SHP77 (cell line): ENCODE measurements around the gene SPO11.

ENCODE experiments used
- DNase-seq, 2 experiments: peaks; one replicate each; lab custom pipeline; 2025; lab: John Stamatoyannopoulos, UW

Gene SPO11

GRCh38 chr20:57310821-57311514 is 18.6 kb upstream of the SPO11 start:
- DNase-seq = no peak

DNA sequence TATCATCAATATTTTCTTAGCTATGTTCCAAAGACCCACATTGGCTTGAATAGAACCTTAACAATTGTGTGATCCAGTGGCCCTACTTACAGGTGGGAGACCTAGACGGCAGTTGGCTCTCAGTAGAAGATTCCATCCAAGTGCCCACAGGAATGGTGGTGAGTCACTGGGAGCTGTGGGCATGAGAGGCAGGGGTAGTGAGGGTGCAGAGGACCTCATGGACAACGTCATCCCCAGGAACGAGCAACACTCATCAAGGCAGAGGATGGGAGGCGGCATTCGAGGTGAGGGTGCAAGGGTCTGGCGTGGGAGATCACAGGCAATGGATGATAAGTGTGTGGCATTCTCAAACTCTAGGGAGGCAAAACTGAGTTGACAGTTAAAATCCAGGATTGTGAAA is 17.5 kb upstream of the SPO11 start:
- DNase-seq = no peak

GRCh38 chr20:57313230-57313629 is 16.4 kb upstream of the SPO11 start:
- DNase-seq = no peak

GRCh38 chr20:57313951-57314350 is 15.7 kb upstream of the SPO11 start:
- no peak for DNase-seq

GRCh38 chr20:57315083-57315975 is 14.3 kb upstream of the SPO11 start:
- no peak for DNase-seq

DNA sequence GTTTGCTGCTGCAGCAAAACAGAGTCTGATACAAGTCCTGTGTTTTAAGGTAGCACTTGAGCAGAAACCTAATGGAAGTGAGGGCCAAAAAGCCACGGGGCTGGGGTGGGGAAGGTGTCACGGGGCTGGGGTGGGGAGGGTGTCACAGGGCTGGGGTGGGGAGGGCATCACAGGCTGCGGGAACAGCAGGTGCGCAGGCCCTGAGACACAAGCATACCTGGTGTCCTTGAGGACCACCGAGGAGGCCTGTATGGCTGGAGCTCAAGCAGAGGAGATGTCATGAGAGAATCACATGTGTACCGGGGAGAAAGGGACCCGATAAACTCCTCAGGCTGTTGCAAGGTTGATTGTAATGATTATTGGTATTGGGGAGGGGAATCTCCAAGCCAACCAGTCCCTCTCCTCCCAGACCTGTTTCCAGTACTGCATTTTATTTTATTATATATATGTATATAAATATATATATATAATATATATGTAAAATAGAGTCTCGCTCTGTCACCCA is 13.6 kb upstream of the SPO11 start:
- DNase-seq = no peak

- no peak for DNase-seq
Measured at GRCh38 chr20:57316795-57317201, 12.8 kb upstream of the SPO11 start.

- no peak for DNase-seq
Measured at GRCh38 chr20:57317316-57317788, 12.3 kb upstream of the SPO11 start.

GRCh38 chr20:57317789-57318371 is 11.7 kb upstream of the SPO11 start:
- DNase-seq = no peak

DNA sequence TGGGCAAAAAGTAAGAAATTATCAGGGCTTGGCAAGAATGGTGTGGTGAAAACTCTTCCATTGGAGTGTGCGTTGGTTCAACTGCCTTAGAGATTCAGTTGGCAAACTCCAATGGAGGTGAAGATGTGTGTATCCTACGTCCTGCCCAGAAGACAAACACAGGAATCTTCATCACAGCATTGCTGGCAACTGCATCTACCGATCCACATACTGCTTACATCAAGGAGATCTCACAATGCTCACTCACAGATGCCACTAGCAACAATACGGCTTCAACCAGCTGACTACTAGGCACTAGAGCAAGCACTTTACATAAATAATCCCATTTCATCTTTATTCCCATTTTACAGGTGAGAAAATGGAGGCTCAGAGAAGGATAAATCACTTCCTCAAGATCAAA is 10.0 kb upstream of the SPO11 start:
- no peak for DNase-seq

- DNase-seq = no peak
Measured at GRCh38 chr20:57320358-57320757, 9.2 kb upstream of the SPO11 start.

DNA sequence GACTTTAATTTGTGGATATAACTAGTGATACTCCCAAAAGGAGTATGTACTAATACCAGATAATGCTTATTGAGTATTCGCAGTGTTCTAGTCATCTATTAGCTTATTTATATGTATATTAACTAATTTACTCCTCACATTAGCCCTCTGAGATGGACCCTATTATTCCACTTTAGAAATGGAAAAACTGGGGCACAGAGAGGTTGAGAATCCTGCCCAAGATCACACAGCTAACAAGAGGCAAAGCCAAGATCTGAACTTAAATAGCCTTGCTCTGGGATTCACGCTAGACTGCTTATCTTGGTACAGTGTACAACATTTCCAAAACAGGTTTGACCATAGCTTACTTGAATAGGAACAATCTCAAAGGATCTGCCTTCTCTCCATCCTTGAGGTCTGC is 8.5 kb upstream of the SPO11 start:
- DNase-seq = no peak

- DNase-seq = no peak
Measured at GRCh38 chr20:57322476-57322875, 7.1 kb upstream of the SPO11 start.

DNA sequence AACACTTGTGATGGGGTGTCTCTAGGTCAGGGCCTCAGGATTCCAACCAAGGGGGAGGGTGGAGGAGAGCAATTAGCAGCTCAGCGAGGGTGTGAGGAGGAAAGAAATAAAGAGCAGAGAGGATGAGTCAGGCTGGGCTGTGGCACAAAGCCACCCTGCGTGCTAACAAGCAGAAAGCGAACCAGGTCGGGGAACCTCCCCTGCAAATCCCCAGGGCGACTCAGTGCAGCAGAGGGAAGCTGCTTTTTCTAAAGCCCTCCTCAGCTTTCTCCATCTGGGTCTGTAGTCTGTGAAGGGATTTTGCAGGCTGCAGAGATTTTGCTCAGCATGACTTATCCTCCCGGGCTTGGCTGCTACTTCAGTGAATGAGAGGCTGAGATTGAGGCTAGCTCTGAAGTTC is 6.6 kb upstream of the SPO11 start:
- no peak for DNase-seq

DNA sequence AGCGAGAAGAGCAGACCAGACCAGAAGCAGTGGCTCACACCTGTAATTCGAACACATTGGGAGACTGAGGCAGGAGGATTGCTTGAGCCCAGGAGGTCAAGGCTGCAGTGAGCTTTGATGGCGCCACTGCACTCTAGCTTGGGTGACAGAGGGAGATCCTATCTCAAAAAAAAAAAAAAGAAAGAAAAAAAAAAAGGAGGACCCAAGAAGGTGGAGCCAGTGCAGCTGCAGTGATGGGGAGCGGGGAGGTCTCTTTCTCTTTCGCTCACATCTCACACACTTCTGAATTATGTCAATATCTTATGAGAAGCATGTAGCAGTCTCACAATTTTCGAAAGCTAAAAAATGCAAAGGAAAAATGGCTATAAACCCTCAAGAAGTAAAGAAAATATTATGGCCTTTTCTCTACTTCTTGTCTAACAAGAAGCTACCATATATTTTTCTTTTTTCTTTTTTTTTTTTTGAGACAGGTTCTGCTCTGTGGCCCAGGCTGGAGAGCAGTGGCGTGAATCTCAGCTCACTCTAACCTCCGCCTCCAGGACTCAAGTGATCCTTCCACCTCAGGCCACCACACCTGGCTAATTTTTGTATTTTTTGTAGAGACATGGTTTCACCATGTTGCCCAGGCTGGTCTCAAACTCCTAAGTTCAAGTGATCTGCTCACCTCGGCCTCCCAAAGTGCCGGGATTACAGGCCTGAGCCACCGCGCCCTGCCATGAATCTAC is 3.8 kb upstream of the SPO11 start:
- DNase-seq = no peak

DNA sequence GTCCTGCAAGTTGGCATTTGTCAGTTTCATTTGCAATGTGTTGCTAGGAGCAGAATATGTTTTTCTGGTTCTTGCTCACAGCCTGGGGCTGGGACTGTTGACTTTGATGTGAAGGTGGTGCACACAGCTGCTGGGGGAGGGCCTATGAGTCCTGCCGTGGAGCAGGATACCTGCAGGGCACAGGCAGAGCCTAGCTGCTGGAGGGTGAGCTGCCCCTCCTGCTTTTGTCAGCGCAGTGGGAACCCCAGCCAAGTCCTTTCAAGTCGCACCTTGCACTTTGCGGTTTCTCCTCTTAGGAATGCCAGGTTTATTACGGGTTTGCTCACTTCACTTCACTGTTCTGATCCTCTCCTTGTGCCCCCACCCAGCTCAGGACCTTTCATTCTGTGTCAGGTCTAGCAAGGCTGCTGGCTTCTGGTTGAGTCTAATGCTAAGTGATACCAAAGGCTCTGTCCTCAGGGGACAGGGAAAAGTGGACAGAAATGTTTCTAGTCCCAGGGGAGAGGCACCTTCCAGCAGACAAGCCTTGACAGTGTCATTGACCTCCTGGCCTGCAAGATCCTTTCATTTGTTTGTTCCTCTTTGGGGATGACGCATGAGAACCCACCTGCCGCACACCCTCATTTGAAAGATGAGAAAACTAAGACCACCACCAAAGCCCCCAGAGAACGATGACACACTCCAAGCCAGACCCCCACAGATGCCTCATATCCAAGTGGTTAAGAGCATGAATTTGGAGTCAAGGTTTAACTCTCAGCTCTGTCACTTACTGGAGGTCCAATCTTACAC is 2.7 kb upstream of the SPO11 start:
- DNase-seq = no peak

DNA sequence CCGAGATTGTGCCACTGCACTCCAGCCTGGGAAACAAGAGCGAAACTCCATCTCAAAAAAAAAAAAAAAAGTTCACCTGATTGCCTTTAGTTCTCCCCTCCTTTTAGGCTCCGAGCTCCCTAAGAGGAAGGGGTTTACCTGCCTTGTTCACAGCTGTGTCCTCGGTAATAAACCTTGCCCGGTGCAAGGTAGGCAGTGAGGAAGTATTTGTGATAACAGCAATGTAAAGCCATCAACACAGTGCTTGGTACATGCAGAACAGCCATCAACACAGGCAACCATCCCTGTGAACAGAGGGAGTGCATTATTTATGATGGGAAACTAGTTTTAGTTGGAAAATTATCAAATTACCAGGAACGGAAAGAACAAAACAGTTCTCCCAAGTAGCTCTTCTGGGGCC is 1.8 kb upstream of the SPO11 start:
- DNase-seq = no peak

- DNase-seq = no peak
Measured at GRCh38 chr20:57330998-57331397, 1.4 kb downstream of the SPO11 start.

- DNase-seq = no peak
Measured at GRCh38 chr20:57332105-57333089, 2.8 kb downstream of the SPO11 start.

GRCh38 chr20:57335392-57335791 is 5.8 kb downstream of the SPO11 start:
- DNase-seq = no peak
